Right lobe of liver (tissue), 4 donors: ENCODE results near the gene WWC2.

Experiments
- POLR2A ChIP-seq: fragments of 450-650 bp; IDR thresholded peaks from one replicate; pipeline ENCODE4 v1.6.1; 2017; ENCODE audit warnings: antibody characterized with exemption, mild to moderate bottlenecking
- TF ChIP-seq, protein P1 (sequence below), 4 donors: fragments of 200-600 bp in 3 of 4; fragments of 450-650 bp in 1 of 4; IDR thresholded peaks; one replicate each; pipeline versions ENCODE4 v1.5.1 to v1.8.0; 2016 to 2022; ENCODE audit warnings: antibody characterized with exemption in 4 of 4, mild to moderate bottlenecking in 2 of 4
- donor health status: DM: no; HTN: no; CAD: no.
- donor health status: DM: no; HTN: no; CAD: no.
- donor health status: DM: no; HTN: yes; CAD: no.

DNA sequence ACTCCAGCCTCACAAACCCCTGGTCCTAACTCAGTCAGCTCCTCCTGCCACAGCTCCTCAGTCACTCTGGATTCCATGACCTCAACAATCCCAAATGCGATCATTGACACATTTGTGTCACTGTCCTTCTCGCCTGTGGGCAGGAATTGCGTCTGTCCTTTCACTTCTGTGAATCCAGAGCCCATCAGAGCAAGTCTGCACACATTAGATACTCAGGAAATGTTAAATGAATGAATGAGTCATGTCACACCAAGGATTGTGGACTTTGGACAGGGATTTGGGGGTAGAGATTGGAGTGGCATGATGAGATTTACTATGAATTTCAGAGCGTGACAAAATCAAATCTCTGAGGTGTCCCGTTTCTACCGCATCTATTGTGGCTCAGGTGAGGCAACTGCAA, 234.9 kb downstream of the WWC2 start:
- TF ChIP-seq, protein P1, sequence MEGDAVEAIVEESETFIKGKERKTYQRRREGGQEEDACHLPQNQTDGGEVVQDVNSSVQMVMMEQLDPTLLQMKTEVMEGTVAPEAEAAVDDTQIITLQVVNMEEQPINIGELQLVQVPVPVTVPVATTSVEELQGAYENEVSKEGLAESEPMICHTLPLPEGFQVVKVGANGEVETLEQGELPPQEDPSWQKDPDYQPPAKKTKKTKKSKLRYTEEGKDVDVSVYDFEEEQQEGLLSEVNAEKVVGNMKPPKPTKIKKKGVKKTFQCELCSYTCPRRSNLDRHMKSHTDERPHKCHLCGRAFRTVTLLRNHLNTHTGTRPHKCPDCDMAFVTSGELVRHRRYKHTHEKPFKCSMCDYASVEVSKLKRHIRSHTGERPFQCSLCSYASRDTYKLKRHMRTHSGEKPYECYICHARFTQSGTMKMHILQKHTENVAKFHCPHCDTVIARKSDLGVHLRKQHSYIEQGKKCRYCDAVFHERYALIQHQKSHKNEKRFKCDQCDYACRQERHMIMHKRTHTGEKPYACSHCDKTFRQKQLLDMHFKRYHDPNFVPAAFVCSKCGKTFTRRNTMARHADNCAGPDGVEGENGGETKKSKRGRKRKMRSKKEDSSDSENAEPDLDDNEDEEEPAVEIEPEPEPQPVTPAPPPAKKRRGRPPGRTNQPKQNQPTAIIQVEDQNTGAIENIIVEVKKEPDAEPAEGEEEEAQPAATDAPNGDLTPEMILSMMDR (IDR thresholded peaks at IDR 0.05): no peak
- no peak for TF ChIP-seq POLR2A
